Activated naive CD8-positive, alpha-beta T cell treated with anti-CD3 and anti-CD28 coated beads for 36 hours (primary cell): ENCODE data around the gene HMGCL. TPM values are rescaled to one million over a fixed set of nuclear protein-coding genes. Genes with fewer than 3 reads are reported as not detected.
"Not testable (repeated sequence)": the region's sequence is repeated elsewhere in the genome, so short reads cannot be mapped to it uniquely, and the experiment has no call there.

ENCODE experiments used
- DNase-seq: peaks from one replicate; pipeline ENCODE4 v3.0.0; 2021
- H3K27ac Mint-ChIP-seq: one replicate; pipeline ENCODE4 v1.8.0; 2022; ENCODE audit warnings: mild to moderate bottlenecking, moderate library complexity, mixed read lengths
- H3K27me3 Mint-ChIP-seq: one replicate; pipeline ENCODE4 v1.8.0; 2022; ENCODE audit warnings: mild to moderate bottlenecking, mixed read lengths
- H3K36me3 Mint-ChIP-seq: one replicate; pipeline ENCODE4 v1.8.0; 2021; ENCODE audit warnings: mild to moderate bottlenecking, mixed read lengths
- H3K4me1 Mint-ChIP-seq: one replicate; pipeline ENCODE4 v1.8.0; 2021; ENCODE audit warnings: mixed read lengths
- H3K4me3 Mint-ChIP-seq: one replicate; pipeline ENCODE4 v1.8.0; 2022; ENCODE audit warnings: mild to moderate bottlenecking, moderate library complexity, mixed read lengths
- H3K9me3 Mint-ChIP-seq: one replicate; pipeline ENCODE4 v1.8.0; 2022; ENCODE audit warnings: mixed read lengths
- total RNA-seq, 2 experiments: library from RNA; stranded (reverse); gene quantifications; one replicate each; pipeline ENCODE4 v1.2.3, GENCODE V29; 2021

The HMGCL gene
- 10 to 100 TPM; 29.2 to 30.3 TPM for total RNA-seq

- Mint-ChIP-seq H3K27me3 (no peaks in the 10 kb centered on the region), H3K36me3 (no peaks in the 10 kb centered on the region), H3K4me1 (peaks cover 19% of the 10 kb centered on the region), H3K9me3 (no peaks in the 10 kb centered on the region), H3K4me3 (peak within 1 kb of the TSS; percentile 92), H3K27ac (peak within 1 kb of the TSS; percentile 93)
- peak; percentile 91 for DNase-seq
These were observed at the start of gene HMGCL for GRCh38 chr1:23825076-23825761. Gene HMGCL, minus strand, starts transcription at chr1:23825429. Its CDS starts 14 bp downstream, at chr1:23825415.

GRCh38 chr1:23872421-23872820 lies 47.2 kb upstream of the HMGCL start:
- no peak overlapping the region for H3K4me3 Mint-ChIP-seq
- H3K27ac Mint-ChIP-seq, result no peak overlapping the region
- no peak for DNase-seq
- peaks cover 10% of the 10 kb centered on the region for H3K4me1 Mint-ChIP-seq
- no peaks in the 10 kb centered on the region for H3K27me3 Mint-ChIP-seq
- H3K9me3 Mint-ChIP-seq, result peaks cover 3% of the 10 kb centered on the region
- H3K36me3 Mint-ChIP-seq, result peaks cover 2% of the 10 kb centered on the region

GRCh38 chr1:23869051-23869450 lies 43.8 kb upstream of the HMGCL start:
- H3K27ac Mint-ChIP-seq, result peak overlapping the region; percentile 55
- H3K36me3 Mint-ChIP-seq, result peaks cover 5% of the 10 kb centered on the region
- H3K4me3 Mint-ChIP-seq, result peak overlapping the region; percentile 80
- DNase-seq, result no peak
- H3K9me3 Mint-ChIP-seq, result no peaks in the 10 kb centered on the region
- no peaks in the 10 kb centered on the region for H3K27me3 Mint-ChIP-seq
- peaks cover 20% of the 10 kb centered on the region for H3K4me1 Mint-ChIP-seq

GRCh38 chr1:23868557-23869016 lies 43.4 kb upstream of the HMGCL start:
- H3K4me3 Mint-ChIP-seq, result peak overlapping the region; percentile 80
- DNase-seq, result no peak
- H3K36me3 Mint-ChIP-seq, result peaks cover 5% of the 10 kb centered on the region
- peaks cover 20% of the 10 kb centered on the region for H3K4me1 Mint-ChIP-seq
- H3K27me3 Mint-ChIP-seq, result no peaks in the 10 kb centered on the region
- no peaks in the 10 kb centered on the region for H3K9me3 Mint-ChIP-seq
- peak overlapping the region; percentile 55 for H3K27ac Mint-ChIP-seq

GRCh38 chr1:23867895-23868556 lies 42.8 kb upstream of the HMGCL start, which contains the start of gene FUCA1:
Gene FUCA1, minus strand, starts transcription at chr1:23868290. Its CDS starts 4 bp downstream, at chr1:23868286.
- Mint-ChIP-seq H3K9me3 (no peaks in the 10 kb centered on the region), H3K27me3 (no peaks in the 10 kb centered on the region), H3K4me1 (peaks cover 20% of the 10 kb centered on the region), H3K36me3 (peaks cover 5% of the 10 kb centered on the region), H3K27ac (peak within 1 kb of the TSS; percentile 55), H3K4me3 (peak within 1 kb of the TSS; percentile 80)
- DNase-seq, result peak; percentile 94

GRCh38 chr1:23867542-23867894 lies 42.3 kb upstream of the HMGCL start:
- Mint-ChIP-seq H3K4me3 (peak overlapping the region; percentile 80), H3K27me3 (no peaks in the 10 kb centered on the region), H3K27ac (no peak overlapping the region), H3K9me3 (no peaks in the 10 kb centered on the region), H3K4me1 (peaks cover 20% of the 10 kb centered on the region), H3K36me3 (peaks cover 5% of the 10 kb centered on the region)
- DNase-seq, result no peak

GRCh38 chr1:23865543-23865930 lies 40.3 kb upstream of the HMGCL start:
- Mint-ChIP-seq H3K4me1 (peaks cover 20% of the 10 kb centered on the region), H3K27me3 (no peaks in the 10 kb centered on the region), H3K4me3 (no peak overlapping the region), H3K9me3 (no peaks in the 10 kb centered on the region), H3K36me3 (peaks cover 5% of the 10 kb centered on the region), H3K27ac (no peak overlapping the region)
- DNase-seq, result no peak

- Mint-ChIP-seq H3K4me3 (no peak overlapping the region), H3K9me3 (no peaks in the 10 kb centered on the region), H3K27me3 (no peaks in the 10 kb centered on the region), H3K4me1 (peaks cover 20% of the 10 kb centered on the region), H3K27ac (no peak overlapping the region), H3K36me3 (peaks cover 5% of the 10 kb centered on the region)
- no peak for DNase-seq
These were observed 39.7 kb upstream of the HMGCL start for GRCh38 chr1:23864801-23865542.

GRCh38 chr1:23862640-23863039 lies 37.4 kb upstream of the HMGCL start:
- peaks cover 11% of the 10 kb centered on the region for H3K4me1 Mint-ChIP-seq
- H3K9me3 Mint-ChIP-seq, result no peaks in the 10 kb centered on the region
- H3K27me3 Mint-ChIP-seq, result no peaks in the 10 kb centered on the region
- DNase-seq, result no peak
- H3K4me3 Mint-ChIP-seq, result no peak overlapping the region
- no peak overlapping the region for H3K27ac Mint-ChIP-seq
- H3K36me3 Mint-ChIP-seq, result peaks cover 5% of the 10 kb centered on the region

GRCh38 chr1:23854568-23854967 lies 29.3 kb upstream of the HMGCL start:
- Mint-ChIP-seq H3K27me3 (no peaks in the 10 kb centered on the region), H3K27ac (no peak overlapping the region), H3K36me3 (peaks cover 6% of the 10 kb centered on the region), H3K4me1 (no peaks in the 10 kb centered on the region), H3K9me3 (no peaks in the 10 kb centered on the region), H3K4me3 (no peak overlapping the region)
- DNase-seq, result peak; percentile 2

GRCh38 chr1:23853124-23853523 lies 27.9 kb upstream of the HMGCL start:
- not testable (repeated sequence) for H3K27me3 Mint-ChIP-seq, H3K27ac Mint-ChIP-seq, H3K4me1 Mint-ChIP-seq, H3K9me3 Mint-ChIP-seq, H3K4me3 Mint-ChIP-seq, DNase-seq
- peaks cover 14% of the 10 kb centered on the region for H3K36me3 Mint-ChIP-seq

- DNase-seq, H3K4me1 Mint-ChIP-seq, H3K27me3 Mint-ChIP-seq, H3K9me3 Mint-ChIP-seq, H3K4me3 Mint-ChIP-seq, H3K27ac Mint-ChIP-seq: not testable (repeated sequence)
- H3K36me3 Mint-ChIP-seq, result peaks cover 30% of the 10 kb centered on the region
These were observed 26.2 kb upstream of the HMGCL start for GRCh38 chr1:23851406-23851805.

- Mint-ChIP-seq H3K36me3 (peaks cover 26% of the 10 kb centered on the region), H3K4me3 (no peak overlapping the region), H3K27ac (no peak overlapping the region), H3K4me1 (no peaks in the 10 kb centered on the region), H3K27me3 (no peaks in the 10 kb centered on the region), H3K9me3 (no peaks in the 10 kb centered on the region)
- no peak for DNase-seq
These were observed 23.7 kb upstream of the HMGCL start for GRCh38 chr1:23848673-23849616.

- H3K9me3 Mint-ChIP-seq, H3K27ac Mint-ChIP-seq, H3K4me1 Mint-ChIP-seq, H3K4me3 Mint-ChIP-seq, H3K27me3 Mint-ChIP-seq, DNase-seq: not testable (repeated sequence)
- H3K36me3 Mint-ChIP-seq, result peaks cover 25% of the 10 kb centered on the region
These were observed 22.4 kb upstream of the HMGCL start for GRCh38 chr1:23847482-23848095.
